Loucy (cell line): ENCODE results near the gene HNRNPU.

Source experiments
- CTCF ChIP-seq: fragments of 200-600 bp; sonication (generic); conservative IDR thresholded peaks from 2 replicates; pipeline ENCODE4 v1.5.1; 2014; ENCODE audit warnings: mild to moderate bottlenecking, antibody characterized with exemption, low read length
- EZH2phosphoT487 ChIP-seq: fragments of 200-600 bp; IDR thresholded peaks from 2 replicates; pipeline ENCODE4 v1.6.1; 2018; ENCODE audit warnings: antibody characterized with exemption, mild to moderate bottlenecking, moderate library complexity, borderline replicate concordance

DNA sequence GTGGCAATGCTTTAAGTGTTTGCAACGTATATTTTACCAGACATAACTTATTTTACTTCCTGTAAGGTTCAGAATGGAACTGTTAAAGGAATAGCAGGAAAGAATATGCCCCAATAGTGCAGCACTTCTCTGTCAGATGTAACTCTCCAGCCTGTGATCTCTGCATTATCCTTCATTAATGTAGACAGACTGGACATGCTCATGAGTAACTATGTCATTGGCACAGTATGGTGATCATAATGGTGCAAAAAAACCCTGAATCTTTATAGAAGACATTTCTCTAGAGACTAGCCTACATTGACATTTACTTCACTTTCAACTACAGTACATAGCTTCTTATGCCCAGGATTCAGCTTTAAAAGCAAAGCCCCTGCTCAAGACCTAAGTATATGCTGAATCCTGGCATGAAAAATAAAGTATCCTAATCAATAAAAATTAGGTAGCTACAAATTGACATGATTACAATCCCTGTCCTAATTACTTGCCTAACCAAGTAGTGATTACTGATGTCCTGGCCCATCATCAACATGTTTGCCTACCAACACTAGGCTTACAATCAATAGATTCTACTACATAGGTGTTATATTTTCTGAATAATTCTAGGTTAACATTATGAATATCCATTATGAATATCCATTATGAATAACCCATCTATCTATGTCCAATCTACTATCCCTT is 15.0 kb downstream of the HNRNPU start:
- no peak for TF ChIP-seq CTCF
- TF ChIP-seq EZH2phosphoT487, result no peak
